Peyer's patch (tissue), 4 donors: ENCODE measurements around the gene OR10G8. TPM values are rescaled to one million over a fixed set of nuclear protein-coding genes. Genes with fewer than 3 reads are reported as not detected.
"Not testable (repeated sequence)": the region's sequence is repeated elsewhere in the genome, so short reads cannot be mapped to it uniquely, and the experiment has no call there.

Source experiments
- DNase-seq, 3 donors: peaks; one replicate each; pipeline ENCODE4 v3.0.0-alpha.2; 2017 to 2019
- H3K27ac ChIP-seq, 4 donors: fragments of 200-600 bp; sonication (generic); one replicate each; pipeline ENCODE4 v1.5.1; 2016 to 2019
- H3K27me3 ChIP-seq, 2 donors: fragments of 200-600 bp; sonication (generic); one replicate each; pipeline ENCODE4 v1.5.1; 2019
- H3K36me3 ChIP-seq, 3 donors: fragments of 200-600 bp; sonication (generic); one replicate each; pipeline ENCODE4 v1.5.1; 2016 to 2019
- H3K4me1 ChIP-seq, 4 donors: fragments of 200-600 bp; sonication (generic); one replicate each; pipeline ENCODE4 v1.5.1; 2016 to 2019
- H3K4me3 ChIP-seq, 4 donors: fragments of 200-600 bp; sonication (generic); 1 replicate in 3 of 4; 2 replicates in 1 of 4; pipeline ENCODE4 v1.5.1; 2016 to 2019; ENCODE audit warnings: mild to moderate bottlenecking in 1 of 4
- H3K9me3 ChIP-seq, 4 donors: fragments of 200-600 bp; sonication (generic); one replicate each; pipeline ENCODE4 v1.5.1; 2016 to 2019; ENCODE audit warnings: mild to moderate bottlenecking in 1 of 4
- POLR2A ChIP-seq, 2 donors: fragments of 450-650 bp; IDR thresholded peaks; one replicate each; pipeline ENCODE4 v1.5.1; 2017; ENCODE audit warnings: antibody characterized with exemption in 2 of 2, mild to moderate bottlenecking in 2 of 2, moderate library complexity in 2 of 2
- total RNA-seq, 4 donors: library from RNA; depleted of rRNA; stranded (reverse); fragments of >200 nt; gene quantifications; one replicate each; pipeline ENCODE4 v1.1.0, GENCODE V29; 2016
- TF ChIP-seq, protein P1 (sequence below), 6 experiments: fragments of 450-650 bp in 4 of 6; fragments of 200-600 bp in 2 of 6; sonication (generic) in 1 of 6; IDR thresholded peaks; one replicate each; pipeline ENCODE4 v1.5.1; 2017 to 2019; ENCODE audit warnings: antibody characterized with exemption in 6 of 6, mild to moderate bottlenecking in 3 of 6, moderate library complexity in 1 of 6

OR10G8 gene, protein sequence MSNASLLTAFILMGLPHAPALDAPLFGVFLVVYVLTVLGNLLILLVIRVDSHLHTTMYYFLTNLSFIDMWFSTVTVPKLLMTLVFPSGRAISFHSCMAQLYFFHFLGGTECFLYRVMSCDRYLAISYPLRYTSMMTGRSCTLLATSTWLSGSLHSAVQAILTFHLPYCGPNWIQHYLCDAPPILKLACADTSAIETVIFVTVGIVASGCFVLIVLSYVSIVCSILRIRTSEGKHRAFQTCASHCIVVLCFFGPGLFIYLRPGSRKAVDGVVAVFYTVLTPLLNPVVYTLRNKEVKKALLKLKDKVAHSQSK
- not detected for total RNA-seq

DNA sequence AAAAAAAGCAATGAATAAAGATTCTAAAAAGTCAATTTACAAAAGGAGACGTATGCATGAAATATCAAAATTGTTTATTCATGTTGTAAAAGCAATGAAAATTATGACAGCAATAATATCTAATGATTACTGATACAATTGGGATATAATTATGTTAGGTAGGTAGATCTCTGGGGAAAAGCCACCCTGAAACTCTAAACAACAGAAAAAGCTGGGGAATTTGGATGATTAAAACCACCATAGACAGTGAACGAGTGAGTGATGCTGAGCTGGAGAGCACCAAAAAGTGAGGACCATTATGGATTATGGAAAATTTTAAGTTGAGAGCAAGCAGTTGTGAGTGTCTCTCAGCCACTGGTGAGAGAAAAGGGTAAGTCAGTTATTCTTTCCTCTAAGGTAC, at the start of gene OR10G8:
OR10G8 (plus strand) TSS at position 301 of the 400 bp plus-strand sequence. CDS start 2,825 bp downstream, outside the sequence.
- DNase-seq, result no peak
- Histone ChIP-seq H3K9me3 (no peaks in the 10 kb centered on the region), H3K27me3 (no peaks in the 10 kb centered on the region), H3K4me1 (no peaks in the 10 kb centered on the region), H3K4me3 (no peak within 1 kb of the TSS), H3K27ac (no peak within 1 kb of the TSS), H3K36me3 (no peaks in the 10 kb centered on the region)
- TF ChIP-seq, protein P1, sequence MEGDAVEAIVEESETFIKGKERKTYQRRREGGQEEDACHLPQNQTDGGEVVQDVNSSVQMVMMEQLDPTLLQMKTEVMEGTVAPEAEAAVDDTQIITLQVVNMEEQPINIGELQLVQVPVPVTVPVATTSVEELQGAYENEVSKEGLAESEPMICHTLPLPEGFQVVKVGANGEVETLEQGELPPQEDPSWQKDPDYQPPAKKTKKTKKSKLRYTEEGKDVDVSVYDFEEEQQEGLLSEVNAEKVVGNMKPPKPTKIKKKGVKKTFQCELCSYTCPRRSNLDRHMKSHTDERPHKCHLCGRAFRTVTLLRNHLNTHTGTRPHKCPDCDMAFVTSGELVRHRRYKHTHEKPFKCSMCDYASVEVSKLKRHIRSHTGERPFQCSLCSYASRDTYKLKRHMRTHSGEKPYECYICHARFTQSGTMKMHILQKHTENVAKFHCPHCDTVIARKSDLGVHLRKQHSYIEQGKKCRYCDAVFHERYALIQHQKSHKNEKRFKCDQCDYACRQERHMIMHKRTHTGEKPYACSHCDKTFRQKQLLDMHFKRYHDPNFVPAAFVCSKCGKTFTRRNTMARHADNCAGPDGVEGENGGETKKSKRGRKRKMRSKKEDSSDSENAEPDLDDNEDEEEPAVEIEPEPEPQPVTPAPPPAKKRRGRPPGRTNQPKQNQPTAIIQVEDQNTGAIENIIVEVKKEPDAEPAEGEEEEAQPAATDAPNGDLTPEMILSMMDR (IDR thresholded peaks at IDR 0.05), result no peak
- TF ChIP-seq POLR2A (IDR thresholded peaks at IDR 0.05), result no peak

DNA sequence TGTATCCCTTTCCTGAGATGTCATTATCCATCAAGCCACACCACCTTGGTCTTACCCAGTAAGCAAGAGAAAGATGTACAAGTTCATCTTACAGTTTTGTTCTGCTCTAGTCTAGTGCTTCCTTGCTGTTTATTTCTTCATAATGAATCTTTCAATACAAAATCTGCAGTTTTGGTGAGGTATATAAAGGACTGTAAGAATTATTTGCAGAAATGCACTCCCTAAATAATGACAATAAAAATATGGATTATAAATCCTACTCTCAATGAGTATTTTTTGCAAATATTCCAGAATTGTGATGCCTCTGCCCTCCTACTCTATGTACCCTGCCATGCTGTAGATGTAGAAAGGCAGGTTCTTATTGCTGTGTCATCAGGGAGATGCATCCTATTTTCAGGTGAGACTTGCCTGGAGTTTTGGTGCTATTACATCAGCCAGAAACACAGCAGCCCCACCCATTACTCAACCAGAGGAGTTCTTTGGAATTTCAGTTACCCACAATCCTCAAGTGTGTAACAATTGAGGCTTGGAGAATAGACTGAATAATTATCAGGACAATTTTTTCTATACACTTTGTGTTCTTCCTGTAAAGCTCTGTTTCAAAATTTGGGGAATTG, 48.8 kb upstream of the OR10G8 start, which contains the start of gene OR10S1:
OR10S1 (minus strand) TSS at position 51 of the 617 bp plus-strand sequence. CDS start 117 bp downstream, outside the sequence.
- no peaks in the 10 kb centered on the region for H3K27me3 ChIP-seq
- H3K4me1 ChIP-seq, result no peaks in the 10 kb centered on the region
- H3K9me3 ChIP-seq, result no peaks in the 10 kb centered on the region
- H3K27ac ChIP-seq, result no peak within 1 kb of the TSS
- H3K36me3 ChIP-seq, result no peaks in the 10 kb centered on the region
- DNase-seq, result no peak
- TF ChIP-seq, protein P1 (IDR thresholded peaks at IDR 0.05), result no peak
- TF ChIP-seq POLR2A (IDR thresholded peaks at IDR 0.05), result no peak
- no peak within 1 kb of the TSS for H3K4me3 ChIP-seq

DNA sequence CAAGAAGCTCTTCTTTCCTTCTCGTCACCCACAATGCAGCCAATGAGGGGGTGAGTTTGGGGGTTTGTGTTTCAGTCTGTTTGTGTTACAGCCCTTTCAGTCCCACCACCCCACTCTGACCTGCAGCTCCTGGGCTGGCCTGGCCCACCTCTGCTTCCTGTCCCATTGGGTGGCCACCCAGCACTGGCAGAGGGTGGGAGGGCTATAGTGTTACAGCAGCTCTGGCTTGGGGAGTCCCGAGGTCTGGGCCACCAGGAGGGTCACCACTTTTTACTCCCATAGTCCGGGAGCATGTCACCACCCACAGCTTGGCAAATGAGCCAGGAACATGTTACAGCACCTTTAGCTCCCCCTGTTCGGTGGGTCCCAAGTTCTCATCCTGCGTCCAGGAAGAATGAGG, 47.3 kb upstream of the OR10G8 start:
- DNase-seq, result no peak
- no peaks in the 10 kb centered on the region for H3K9me3 ChIP-seq
- no peak overlapping the region for H3K4me3 ChIP-seq
- H3K4me1 ChIP-seq, result no peaks in the 10 kb centered on the region
- no peaks in the 10 kb centered on the region for H3K27me3 ChIP-seq
- TF ChIP-seq, protein P1 (IDR thresholded peaks at IDR 0.05), result no peak
- TF ChIP-seq POLR2A (IDR thresholded peaks at IDR 0.05), result no peak
- H3K27ac ChIP-seq, result no peak overlapping the region
- H3K36me3 ChIP-seq, result no peaks in the 10 kb centered on the region

DNA sequence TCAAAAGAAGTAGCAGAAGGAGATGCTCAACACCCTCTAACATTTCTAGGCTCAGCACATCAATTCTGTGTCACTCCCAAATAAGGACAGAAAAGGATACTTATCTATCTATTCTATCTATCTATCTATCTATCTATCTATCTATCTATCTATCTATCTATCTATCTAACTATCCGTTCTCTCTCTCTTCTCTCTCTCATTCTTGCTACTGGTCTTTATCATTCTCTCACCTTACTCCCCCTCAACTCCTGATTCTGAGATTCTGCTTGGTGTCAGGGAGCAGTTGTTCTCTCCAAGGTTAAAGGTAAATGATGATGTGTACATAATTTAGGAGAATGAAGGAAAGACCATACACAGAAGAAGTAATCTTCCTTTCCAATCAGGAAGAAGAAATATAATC, 31.5 kb upstream of the OR10G8 start, which contains the start of gene OR10G6:
OR10G6 (minus strand) TSS at position 43 of the 400 bp plus-strand sequence; CDS start at position 43, 0 bp downstream.
- Histone ChIP-seq H3K27me3 (no peaks in the 10 kb centered on the region), H3K36me3 (no peaks in the 10 kb centered on the region), H3K4me1 (no peaks in the 10 kb centered on the region), H3K9me3 (no peaks in the 10 kb centered on the region), H3K27ac (no peak within 1 kb of the TSS), H3K4me3 (no peak within 1 kb of the TSS)
- TF ChIP-seq POLR2A (IDR thresholded peaks at IDR 0.05), result no peak
- TF ChIP-seq, protein P1 (IDR thresholded peaks at IDR 0.05), result no peak
- DNase-seq, result no peak

DNA sequence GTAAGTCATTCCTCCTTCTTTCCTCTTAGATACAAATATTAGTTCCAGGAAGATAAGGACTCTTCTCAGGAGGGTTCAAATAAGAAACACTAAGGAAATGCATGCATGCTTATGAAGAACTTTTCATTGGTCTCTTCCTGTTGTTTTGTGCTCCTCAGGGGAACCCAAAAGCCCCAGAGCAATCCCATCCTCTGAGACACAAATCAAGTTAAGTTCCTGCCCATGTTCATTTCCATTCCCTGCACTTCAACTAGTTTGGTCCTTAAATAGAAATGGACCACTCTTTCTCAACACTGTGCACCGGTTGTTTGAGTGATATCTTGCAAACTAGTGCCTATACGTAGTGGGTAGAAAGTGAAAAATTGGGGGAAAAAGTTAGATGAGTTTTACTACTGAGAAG, 13.9 kb upstream of the OR10G8 start, which contains the start of gene OR10G4:
OR10G4 (plus strand) TSS at position 301 of the 400 bp plus-strand sequence. CDS start 2,578 bp downstream, outside the sequence.
- no peaks in the 10 kb centered on the region for H3K27me3 ChIP-seq
- H3K27ac ChIP-seq, result no peak within 1 kb of the TSS
- H3K4me1 ChIP-seq, result no peaks in the 10 kb centered on the region
- no peak within 1 kb of the TSS for H3K4me3 ChIP-seq
- TF ChIP-seq, protein P1 (IDR thresholded peaks at IDR 0.05), result no peak
- no peak for TF ChIP-seq POLR2A (IDR thresholded peaks at IDR 0.05)
- no peaks in the 10 kb centered on the region for H3K9me3 ChIP-seq
- H3K36me3 ChIP-seq, result no peaks in the 10 kb centered on the region
- DNase-seq, result no peak

DNA sequence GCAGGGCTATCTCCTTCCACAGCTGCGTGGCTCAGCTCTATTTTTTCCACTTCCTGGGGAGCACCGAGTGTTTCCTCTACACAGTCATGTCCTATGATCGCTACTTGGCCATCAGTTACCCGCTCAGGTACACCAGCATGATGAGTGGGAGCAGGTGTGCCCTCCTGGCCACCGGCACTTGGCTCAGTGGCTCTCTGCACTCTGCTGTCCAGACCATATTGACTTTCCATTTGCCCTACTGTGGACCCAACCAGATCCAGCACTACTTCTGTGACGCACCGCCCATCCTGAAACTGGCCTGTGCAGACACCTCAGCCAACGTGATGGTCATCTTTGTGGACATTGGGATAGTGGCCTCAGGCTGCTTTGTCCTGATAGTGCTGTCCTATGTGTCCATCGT, 10.8 kb upstream of the OR10G8 start:
- H3K4me1 ChIP-seq, H3K27ac ChIP-seq, H3K27me3 ChIP-seq, DNase-seq, H3K9me3 ChIP-seq, H3K4me3 ChIP-seq, H3K36me3 ChIP-seq: not testable (repeated sequence)
